GM21367 (cell line): ENCODE data around the gene RAB10.
"Not testable (repeated sequence)": the region's sequence is repeated elsewhere in the genome, so short reads cannot be mapped to it uniquely, and the experiment has no call there.

Experiments
- ATAC-seq: cut with Tn5 transposase; IDR thresholded peaks from one replicate; pipeline ENCODE4 v1.9.1; 2021; ENCODE audit not compliant: unreplicated experiment

RAB10 gene

DNA sequence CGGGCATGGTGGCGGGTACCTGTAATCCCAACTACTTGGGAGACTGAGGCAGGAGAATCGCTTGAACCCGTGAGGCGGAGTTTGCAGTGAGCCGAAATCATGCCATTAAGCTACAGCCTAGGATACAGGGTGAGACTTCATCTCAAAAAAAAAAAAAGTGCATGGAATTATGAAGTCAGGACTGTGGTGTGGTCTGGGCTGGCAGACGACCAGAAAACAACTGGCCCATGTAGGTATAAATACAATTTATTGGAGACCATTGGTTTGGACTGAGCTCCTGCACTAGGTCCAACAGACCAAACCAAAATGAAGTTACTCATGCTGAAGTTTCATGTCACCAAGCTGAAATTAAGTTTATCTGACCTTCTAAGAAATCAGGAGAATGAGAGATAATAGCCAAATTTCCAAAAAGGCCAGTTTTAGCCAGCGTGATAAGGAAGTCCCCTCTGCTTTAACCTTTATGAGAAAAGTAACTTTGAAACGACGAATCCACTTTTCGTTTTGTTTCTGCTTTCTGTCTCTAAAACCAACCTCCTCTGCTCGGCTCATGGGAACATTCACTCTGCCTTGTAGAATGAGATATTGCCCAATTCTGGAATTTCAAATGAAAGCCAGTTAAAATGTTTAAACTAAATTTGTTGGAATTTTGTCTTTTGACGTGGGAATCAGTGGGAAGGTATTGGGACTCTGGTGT lies 17.7 kb upstream of the RAB10 start:
- no peak for ATAC-seq

GRCh38 chr2:26016706-26017045 lies 17.2 kb upstream of the RAB10 start:
- not testable (repeated sequence) for ATAC-seq

- ATAC-seq = no peak
These were observed 16.3 kb upstream of the RAB10 start for GRCh38 chr2:26017464-26018183.

GRCh38 chr2:26018184-26019055 lies 15.5 kb upstream of the RAB10 start:
- ATAC-seq = no peak

- no peak for ATAC-seq
These were observed 13.6 kb upstream of the RAB10 start for GRCh38 chr2:26020231-26020640.

- ATAC-seq = no peak
These were observed 9.6 kb upstream of the RAB10 start for GRCh38 chr2:26024260-26024659.

GRCh38 chr2:26025509-26025908 lies 8.4 kb upstream of the RAB10 start:
- no peak for ATAC-seq

GRCh38 chr2:26028083-26028482 lies 5.8 kb upstream of the RAB10 start:
- not testable (repeated sequence) for ATAC-seq

DNA sequence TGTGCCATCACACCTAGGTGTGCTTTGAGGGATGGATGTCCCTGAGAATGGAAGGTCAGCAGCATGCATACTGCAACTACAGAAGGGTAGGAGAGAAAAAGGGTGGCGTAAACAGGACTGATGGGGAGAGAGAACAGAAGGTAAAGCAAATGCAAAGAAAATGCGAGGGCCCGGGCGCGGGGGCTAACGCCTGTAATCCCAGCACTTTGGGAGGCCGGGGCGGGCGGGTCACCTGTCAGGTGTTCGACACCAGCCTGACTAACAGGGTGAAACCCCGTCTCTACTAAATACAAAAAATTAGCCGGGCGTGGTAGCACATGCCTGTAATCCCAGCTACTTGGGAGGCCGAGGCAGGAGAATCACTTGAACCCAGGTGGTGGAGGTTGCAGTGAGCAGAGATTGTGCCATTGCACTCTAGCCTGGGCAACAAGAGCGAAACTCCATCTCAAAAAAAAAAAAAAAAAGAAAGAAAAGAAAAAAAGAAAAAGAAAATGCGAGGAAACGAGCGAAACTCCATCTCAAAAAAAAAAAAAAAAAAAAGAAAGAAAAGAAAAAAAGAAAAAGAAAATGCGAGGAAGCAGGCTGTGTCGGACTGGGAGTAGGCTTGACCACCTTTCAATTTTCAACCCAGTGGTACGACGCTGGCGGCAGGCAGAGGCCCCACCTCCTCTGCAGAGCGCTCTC lies 1.2 kb upstream of the RAB10 start:
- ATAC-seq = peak; percentile 5

- peak; percentile 18 for ATAC-seq
These were observed 540 bp upstream of the RAB10 start for GRCh38 chr2:26033270-26033817.

- no peak for ATAC-seq
These were observed 731 bp downstream of the RAB10 start for GRCh38 chr2:26034637-26034992.

DNA sequence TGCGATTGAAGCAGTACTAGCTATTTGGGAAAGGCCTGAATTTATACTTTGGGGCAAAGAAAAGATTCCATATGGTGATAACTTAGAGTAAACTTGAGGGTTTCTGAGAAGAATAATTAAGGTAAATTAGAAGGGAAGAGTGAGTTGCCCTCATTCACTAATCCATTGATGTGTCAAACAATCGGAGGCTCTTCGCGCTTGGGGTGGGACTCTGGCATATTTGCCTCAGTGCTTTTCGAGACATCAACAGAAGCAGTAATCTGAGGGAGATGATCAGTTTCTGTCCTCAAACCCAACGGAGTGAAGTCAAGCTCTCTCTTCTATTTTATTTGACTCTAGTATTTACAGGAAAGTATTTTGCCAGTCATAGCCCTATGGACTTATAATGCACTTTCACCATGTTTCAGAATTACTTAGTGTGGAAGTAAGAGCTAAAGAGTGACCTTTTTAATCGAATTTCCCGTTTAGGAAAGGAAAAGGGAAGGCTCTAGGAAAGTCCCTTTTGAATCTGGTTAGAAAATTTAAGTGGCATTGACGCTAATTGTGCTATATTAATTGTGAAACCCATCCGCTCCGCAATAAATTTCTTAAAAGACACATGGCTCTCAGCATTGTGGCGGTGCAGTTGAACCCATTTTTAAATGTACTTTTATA lies 1.3 kb downstream of the RAB10 start:
- no peak for ATAC-seq

DNA sequence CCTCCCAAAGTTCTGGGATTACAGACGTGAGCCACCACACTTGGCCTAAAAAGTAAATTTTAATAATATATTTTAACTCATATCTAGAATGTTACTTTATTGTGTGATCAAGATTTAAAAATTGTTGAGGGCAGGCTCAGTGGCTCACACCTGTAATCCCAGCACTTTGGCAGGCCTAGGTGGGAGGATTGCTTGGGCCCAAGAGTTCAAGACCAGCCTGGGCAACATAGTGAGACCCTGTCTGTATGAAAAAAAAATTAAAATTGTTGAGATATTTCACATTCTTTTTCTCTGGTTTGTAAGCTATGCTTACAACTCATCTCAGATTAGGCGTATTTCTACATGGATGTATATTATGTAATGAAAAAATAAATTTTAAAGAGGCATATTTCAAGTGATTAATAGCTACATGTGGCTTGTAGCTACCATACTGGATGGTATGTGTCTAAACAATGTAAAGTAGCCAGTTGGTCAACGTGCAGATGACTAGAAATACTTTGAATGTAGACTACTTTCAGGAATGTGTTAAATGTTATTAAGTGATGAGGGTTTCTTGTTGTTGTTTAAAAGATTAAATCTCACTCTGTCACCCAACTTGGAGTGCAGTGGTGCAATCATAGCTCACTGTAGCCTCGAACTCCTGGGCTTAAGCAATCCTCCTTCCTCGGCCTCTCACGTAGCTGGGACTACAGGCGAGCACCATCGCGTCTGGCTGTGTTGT lies 5.9 kb downstream of the RAB10 start:
- ATAC-seq = no peak

DNA sequence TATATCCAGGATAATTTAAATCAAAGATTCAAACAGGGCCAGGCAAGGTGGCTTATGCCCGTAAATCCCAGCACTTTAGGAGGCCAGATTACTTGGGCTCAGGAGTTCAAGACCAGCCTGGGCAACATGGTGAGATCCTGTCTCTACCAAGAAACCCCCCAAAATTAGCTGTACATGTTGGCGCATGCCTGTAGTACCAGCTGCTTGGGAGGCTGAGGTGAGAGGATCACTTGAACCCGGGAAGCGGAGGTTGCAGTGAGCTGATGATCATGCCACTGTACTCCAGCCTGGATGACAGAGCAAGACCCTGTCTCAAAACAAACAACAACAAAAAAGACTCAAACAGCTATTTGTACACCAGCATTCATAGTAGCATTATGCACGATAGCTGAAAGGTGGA lies 9.2 kb downstream of the RAB10 start:
- no peak for ATAC-seq

GRCh38 chr2:26043862-26044696 lies 10.2 kb downstream of the RAB10 start:
- no peak for ATAC-seq

GRCh38 chr2:26048791-26049190 lies 14.9 kb downstream of the RAB10 start:
- ATAC-seq = no peak

DNA sequence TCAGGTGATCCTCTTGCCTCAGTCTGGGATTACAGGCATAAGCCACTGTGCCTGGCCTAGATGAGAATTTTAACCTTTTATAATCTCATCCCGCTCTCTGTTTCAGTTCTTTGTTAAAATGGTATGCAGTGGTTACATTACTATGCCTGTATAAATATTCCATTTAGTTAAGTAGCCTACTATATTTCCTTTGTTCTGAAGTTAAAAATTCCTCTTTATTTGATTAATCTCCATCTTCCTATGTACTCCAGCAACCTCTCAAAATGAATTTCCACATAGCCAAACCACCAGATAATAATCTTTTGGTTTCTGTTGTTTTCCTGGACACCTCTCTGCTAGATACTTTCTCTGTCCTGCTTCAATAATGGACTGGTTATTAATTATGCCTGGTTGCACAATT lies 15.8 kb downstream of the RAB10 start:
- ATAC-seq = no peak

DNA sequence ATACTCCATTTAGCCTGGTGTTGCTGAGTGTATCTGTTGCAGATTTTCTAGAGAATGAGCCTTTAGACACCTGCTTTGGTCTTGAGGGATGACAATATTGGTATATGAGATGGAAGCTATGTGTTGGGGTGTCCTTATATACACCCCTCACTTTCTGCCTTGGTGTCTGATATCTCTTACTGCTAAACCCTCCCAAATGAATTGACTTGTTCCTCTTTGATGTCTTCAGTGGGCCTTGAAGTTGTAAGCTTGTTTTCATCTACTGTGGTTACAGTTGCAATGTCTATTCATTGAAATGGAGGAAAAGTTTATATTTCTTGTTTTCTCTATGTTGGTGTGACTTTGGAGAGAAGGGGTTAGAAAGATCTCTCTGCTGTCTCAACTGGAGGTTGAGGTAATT lies 18.9 kb downstream of the RAB10 start:
- ATAC-seq = no peak
